Neural cell (in vitro differentiated cells): ENCODE data around the gene LAMB4. TPM values are rescaled to one million over a fixed set of nuclear protein-coding genes. Genes with fewer than 3 reads are reported as not detected.

Source experiments
- H2AFZ ChIP-seq: fragments of 200-600, 300-800 bp; sonication (generic), shearing (Covaris generic); 2 replicates; pipeline ENCODE4 v1.6.0; 2014; ENCODE audit warnings: low read depth, mild to moderate bottlenecking, antibody characterized with exemption, low read length, moderate library complexity
- H3F3A ChIP-seq: fragments of 200-600 bp; shearing (Covaris generic); 2 replicates; pipeline ENCODE4 v1.6.1; 2016; ENCODE audit warnings: mild to moderate bottlenecking, moderate library complexity, mixed read lengths, antibody characterized with exemption, low read length; ENCODE audit not compliant: insufficient read depth, poor library complexity, severe bottlenecking
- H3K27ac ChIP-seq: fragments of 200-600, 300-800 bp; sonication (generic), shearing (Covaris generic); 2 replicates; pipeline ENCODE4 v1.5.1; 2014; ENCODE audit warnings: mild to moderate bottlenecking, low read length, moderate library complexity
- H3K27me3 ChIP-seq: fragments of 300-800, 200-600 bp; sonication (generic), shearing (Covaris generic); 2 replicates; pipeline ENCODE4 v1.6.0; 2014; ENCODE audit warnings: mild to moderate bottlenecking, low read depth, low read length, moderate library complexity; ENCODE audit not compliant: insufficient read depth
- H3K36me3 ChIP-seq: fragments of 300-800, 200-600 bp; sonication (generic), shearing (Covaris generic); 2 replicates; pipeline ENCODE4 v1.5.1; 2014; ENCODE audit warnings: mild to moderate bottlenecking, antibody characterized with exemption, low read length, moderate library complexity; ENCODE audit not compliant: insufficient read depth
- H3K4me2 ChIP-seq: fragments of 300-800, 200-600 bp; sonication (generic), shearing (Covaris generic); 2 replicates; pipeline ENCODE4 v1.6.0; 2014; ENCODE audit warnings: mild to moderate bottlenecking, low read length
- H3K4me3 ChIP-seq: fragments of 300-800, 200-600 bp; sonication (generic), shearing (Covaris generic); 2 replicates; pipeline ENCODE4 v1.5.1; 2014; ENCODE audit warnings: mild to moderate bottlenecking, low read length, moderate library complexity
- H3K79me2 ChIP-seq: fragments of 200-600 bp; shearing (Covaris generic); replicated peaks from 2 replicates; pipeline ENCODE4 v1.6.0; 2014; ENCODE audit warnings: mild to moderate bottlenecking, low read length, moderate library complexity; ENCODE audit not compliant: insufficient read depth
- H3K9ac ChIP-seq: fragments of 300-800, 200-600 bp; sonication (generic), shearing (Covaris generic); 2 replicates; pipeline ENCODE4 v1.6.1; 2016; ENCODE audit warnings: mild to moderate bottlenecking, low read length, mixed read lengths
- H3K9me2 ChIP-seq: fragments of 200-600 bp; shearing (Covaris generic); 2 replicates; pipeline ENCODE4 v1.6.1; 2016; ENCODE audit warnings: mild to moderate bottlenecking, low read length, mixed read lengths; ENCODE audit not compliant: insufficient read depth
- H3K9me3 ChIP-seq: fragments of 200-600, 300-800 bp; sonication (generic), shearing (Covaris generic); 2 replicates; pipeline ENCODE4 v1.6.1; 2016; ENCODE audit warnings: mild to moderate bottlenecking, mixed run types, low read length, moderate library complexity, mixed read lengths
- H4K20me1 ChIP-seq: fragments of 200-600 bp; shearing (Covaris generic); 2 replicates; pipeline ENCODE4 v1.6.1; 2016; ENCODE audit warnings: mild to moderate bottlenecking, mixed run types; ENCODE audit not compliant: insufficient read depth
- CTCF ChIP-seq: fragments of 450-650 bp; IDR thresholded peaks from 2 replicates; pipeline ENCODE4 v1.5.1; 2014; ENCODE audit warnings: antibody characterized with exemption, mild to moderate bottlenecking, moderate library complexity; ENCODE audit not compliant: poor library complexity, severe bottlenecking
- EP300 ChIP-seq: fragments of 450-650 bp; conservative IDR thresholded peaks from 2 replicates; pipeline ENCODE4 v1.6.1; 2014; ENCODE audit warnings: antibody characterized with exemption, mild to moderate bottlenecking, moderate library complexity; ENCODE audit not compliant: poor library complexity, severe bottlenecking
- EZH2 ChIP-seq: fragments of 200-600, 300-800 bp; shearing (Covaris generic), sonication (generic); IDR thresholded peaks from 2 replicates; pipeline ENCODE4 v1.6.1; 2014; ENCODE audit warnings: antibody characterized with exemption, low read length, borderline replicate concordance, mild to moderate bottlenecking; ENCODE audit not compliant: insufficient read depth, poor library complexity, severe bottlenecking
- POLR2AphosphoS5 ChIP-seq: IDR thresholded peaks from 2 replicates; pipeline ENCODE4 v1.6.1; 2012
- RAD21 ChIP-seq: fragments of 450-650 bp; conservative IDR thresholded peaks from 2 replicates; pipeline ENCODE4 v1.6.1; 2014; ENCODE audit warnings: antibody characterized with exemption, mild to moderate bottlenecking, moderate library complexity
- REST ChIP-seq: IDR thresholded peaks from 2 replicates; pipeline ENCODE4 v1.6.1; 2012; ENCODE audit warnings: borderline replicate concordance
- SMC3 ChIP-seq: fragments of 450-650 bp; conservative IDR thresholded peaks from 2 replicates; pipeline ENCODE4 v1.6.1; 2014; ENCODE audit warnings: antibody characterized with exemption, mild to moderate bottlenecking, moderate library complexity; ENCODE audit not compliant: poor library complexity
- TAF1 ChIP-seq: IDR thresholded peaks from 2 replicates; pipeline ENCODE4 v1.6.1; 2012; ENCODE audit warnings: low read depth
- polyA plus RNA-seq: library from polyadenylated mRNA; depleted of rRNA; stranded (reverse); fragments of >200 nt; gene quantifications from 2 replicates; pipeline ENCODE4 v1.2.3, GENCODE V29; 2014

LAMB4 gene
- polyA plus RNA-seq, 1 donor from 2014 or later = 0.16 TPM

GRCh38 chr7:108127461-108127860, 2.7 kb downstream of the LAMB4 start:
- no peak overlapping the region for H3K9ac ChIP-seq
- H4K20me1 ChIP-seq = no peaks in the 10 kb centered on the region
- no peaks in the 10 kb centered on the region for H3F3A ChIP-seq
- H3K27ac ChIP-seq = no peak overlapping the region
- H3K4me2 ChIP-seq = no peak overlapping the region
- TF ChIP-seq EP300 (no peak), CTCF (no peak), REST (no peak), TAF1 (no peak)
- H2AFZ ChIP-seq = no peak overlapping the region
- no peaks in the 10 kb centered on the region for H3K79me2 ChIP-seq
- H3K9me2 ChIP-seq = no peaks in the 10 kb centered on the region
- no peaks in the 10 kb centered on the region for H3K36me3 ChIP-seq
- no peak overlapping the region for H3K4me3 ChIP-seq
- no peaks in the 10 kb centered on the region for H3K9me3 ChIP-seq
- no peaks in the 10 kb centered on the region for H3K27me3 ChIP-seq

GRCh38 chr7:108124820-108125219, 5.3 kb downstream of the LAMB4 start:
- no peak overlapping the region for H3K27ac ChIP-seq
- no peaks in the 10 kb centered on the region for H3K9me3 ChIP-seq
- no peak overlapping the region for H3K4me2 ChIP-seq
- H3F3A ChIP-seq = no peaks in the 10 kb centered on the region
- H3K79me2 ChIP-seq = no peaks in the 10 kb centered on the region
- H3K27me3 ChIP-seq = no peaks in the 10 kb centered on the region
- no peaks in the 10 kb centered on the region for H3K36me3 ChIP-seq
- no peak overlapping the region for H2AFZ ChIP-seq
- no peak overlapping the region for H3K4me3 ChIP-seq
- no peak overlapping the region for H3K9ac ChIP-seq
- no peaks in the 10 kb centered on the region for H3K9me2 ChIP-seq
- TF ChIP-seq SMC3 (no peak), EP300 (no peak), EZH2 (no peak), REST (no peak), RAD21 (no peak), POLR2AphosphoS5 (no peak)
- H4K20me1 ChIP-seq = no peaks in the 10 kb centered on the region
